NCI-H1436 (cell line): Measurements from ENCODE around the gene KLHDC3.
"Not testable (repeated sequence)": the region's sequence is repeated elsewhere in the genome, so short reads cannot be mapped to it uniquely, and the experiment has no call there.

ENCODE experiments used
- DNase-seq: peaks from one replicate; lab custom pipeline; 2025; lab: John Stamatoyannopoulos, UW

Gene KLHDC3

GRCh38 chr6:43029120-43029519 is 15.1 kb downstream of the KLHDC3 start:
- DNase-seq, result no peak

GRCh38 chr6:43032326-43032725 is 18.3 kb downstream of the KLHDC3 start:
- DNase-seq, result no peak

GRCh38 chr6:43033496-43034189 is 19.6 kb downstream of the KLHDC3 start:
- DNase-seq, result no peak

- DNase-seq, result no peak
Measured at GRCh38 chr6:43034190-43034525, 20.1 kb downstream of the KLHDC3 start.

- no peak for DNase-seq
Measured at GRCh38 chr6:43035495-43036194, 21.6 kb downstream of the KLHDC3 start.

- no peak for DNase-seq
Measured at GRCh38 chr6:43036712-43037111, 22.7 kb downstream of the KLHDC3 start.

GRCh38 chr6:43037197-43037596 is 23.1 kb downstream of the KLHDC3 start:
- DNase-seq, result no peak

GRCh38 chr6:43037706-43038105 is 23.7 kb downstream of the KLHDC3 start:
- no peak for DNase-seq

GRCh38 chr6:43038727-43039126 is 24.7 kb downstream of the KLHDC3 start:
- no peak for DNase-seq

- DNase-seq, result no peak
Measured at GRCh38 chr6:43040542-43041257, 26.7 kb downstream of the KLHDC3 start.

GRCh38 chr6:43041475-43041874 is 27.4 kb downstream of the KLHDC3 start:
- DNase-seq, result not testable (repeated sequence)

GRCh38 chr6:43043310-43043709 is 29.3 kb downstream of the KLHDC3 start:
- DNase-seq, result no peak

GRCh38 chr6:43045371-43045930 is 31.4 kb downstream of the KLHDC3 start:
- no peak for DNase-seq

GRCh38 chr6:43047998-43048397 is 33.9 kb downstream of the KLHDC3 start:
- DNase-seq, result no peak

GRCh38 chr6:43050981-43051380 is 36.9 kb downstream of the KLHDC3 start:
- DNase-seq, result no peak

GRCh38 chr6:43052225-43052841 is 38.3 kb downstream of the KLHDC3 start:
- no peak for DNase-seq

GRCh38 chr6:43052842-43053544 is 38.9 kb downstream of the KLHDC3 start:
- no peak for DNase-seq

- DNase-seq, result peak; percentile 86
Measured at GRCh38 chr6:43053545-43054205, 39.6 kb downstream of the KLHDC3 start, which contains the start of gene CUL7. Gene CUL7 (minus strand): TSS chr6:43053851. CDS start chr6:43052788, 1,063 bp downstream.

- DNase-seq, result no peak
Measured at GRCh38 chr6:43054206-43054943, 40.3 kb downstream of the KLHDC3 start.

- DNase-seq, result no peak
Measured at GRCh38 chr6:43055966-43056365, 41.9 kb downstream of the KLHDC3 start.
